ENCODE results near the gene YKT6. TPM values are rescaled to one million over a fixed set of nuclear protein-coding genes. Genes with fewer than 3 reads are reported as not detected.
A peak's percentile ranks its signal among the peaks of the same experiment; 100 is the strongest.

The YKT6 gene
- total and polyA plus RNA-seq, 2 experiments from 2014 or later = 59.8 to 105 TPM

DNA sequence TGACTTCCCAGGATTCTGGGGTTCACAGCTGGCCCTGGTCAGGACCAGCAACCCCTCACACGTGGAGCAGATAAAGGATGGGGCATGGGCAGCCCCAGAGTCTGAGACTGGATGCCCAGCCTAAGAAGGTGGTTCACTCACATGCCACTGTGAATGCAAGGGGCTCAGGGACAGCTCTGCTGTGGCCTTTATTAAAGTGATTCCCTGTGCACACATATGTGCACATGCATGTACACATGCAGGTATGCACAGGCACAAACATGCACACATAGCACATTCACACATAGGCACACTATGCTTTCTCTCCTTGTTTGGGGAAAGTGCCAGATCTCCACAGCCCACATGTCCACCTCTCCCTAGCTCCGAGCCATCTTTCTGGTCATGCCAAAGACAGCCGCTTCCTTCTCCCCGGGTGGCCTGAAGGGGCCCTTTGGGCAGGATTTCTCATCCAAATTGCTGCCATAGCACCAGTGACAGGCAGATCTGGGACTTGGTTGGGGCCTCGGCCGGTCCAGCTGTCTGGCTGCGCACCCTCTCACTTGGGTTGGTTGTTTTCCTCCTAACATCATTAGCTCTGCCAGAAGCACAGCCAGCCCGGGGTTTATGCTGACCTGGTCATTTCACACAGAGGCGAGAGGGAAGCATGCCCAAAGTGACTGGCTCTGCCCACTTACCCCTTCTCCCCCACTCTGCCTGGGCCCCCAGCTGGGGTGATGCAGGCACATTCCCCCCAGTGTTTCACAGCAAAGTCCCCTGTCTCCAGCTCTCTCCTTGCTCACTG lies 13.0 kb upstream of the YKT6 start:
- no peaks in the 10 kb centered on the region for H3K36me3 ChIP-seq
- TF ChIP-seq, protein P1, sequence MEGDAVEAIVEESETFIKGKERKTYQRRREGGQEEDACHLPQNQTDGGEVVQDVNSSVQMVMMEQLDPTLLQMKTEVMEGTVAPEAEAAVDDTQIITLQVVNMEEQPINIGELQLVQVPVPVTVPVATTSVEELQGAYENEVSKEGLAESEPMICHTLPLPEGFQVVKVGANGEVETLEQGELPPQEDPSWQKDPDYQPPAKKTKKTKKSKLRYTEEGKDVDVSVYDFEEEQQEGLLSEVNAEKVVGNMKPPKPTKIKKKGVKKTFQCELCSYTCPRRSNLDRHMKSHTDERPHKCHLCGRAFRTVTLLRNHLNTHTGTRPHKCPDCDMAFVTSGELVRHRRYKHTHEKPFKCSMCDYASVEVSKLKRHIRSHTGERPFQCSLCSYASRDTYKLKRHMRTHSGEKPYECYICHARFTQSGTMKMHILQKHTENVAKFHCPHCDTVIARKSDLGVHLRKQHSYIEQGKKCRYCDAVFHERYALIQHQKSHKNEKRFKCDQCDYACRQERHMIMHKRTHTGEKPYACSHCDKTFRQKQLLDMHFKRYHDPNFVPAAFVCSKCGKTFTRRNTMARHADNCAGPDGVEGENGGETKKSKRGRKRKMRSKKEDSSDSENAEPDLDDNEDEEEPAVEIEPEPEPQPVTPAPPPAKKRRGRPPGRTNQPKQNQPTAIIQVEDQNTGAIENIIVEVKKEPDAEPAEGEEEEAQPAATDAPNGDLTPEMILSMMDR (IDR thresholded peaks at IDR 0.05; ENCODE audit: low read depth, low read length) = no peak
- peaks cover 5% of the 10 kb centered on the region for H3K4me1 ChIP-seq (ENCODE audit: low read depth)
- H3K4me3 ChIP-seq = no peak overlapping the region
- no peaks in the 10 kb centered on the region for H3K27me3 ChIP-seq
- peak overlapping the region; percentile 19 for H3K27ac ChIP-seq
- no peaks in the 10 kb centered on the region for H3K9me3 ChIP-seq (ENCODE audit: low read depth)
- DNase-seq (ENCODE audit: low read depth in 1 of 2, low spot score in 1 of 2) = no peak

- Histone ChIP-seq H3K27ac (peak overlapping the region; percentile 19), H3K4me1 (ENCODE audit: low read depth) (peaks cover 5% of the 10 kb centered on the region), H3K9me3 (ENCODE audit: low read depth) (no peaks in the 10 kb centered on the region), H3K36me3 (no peaks in the 10 kb centered on the region), H3K4me3 (no peak overlapping the region), H3K27me3 (no peaks in the 10 kb centered on the region)
- TF ChIP-seq, protein P1 (IDR thresholded peaks at IDR 0.05; ENCODE audit: low read depth, low read length) = no peak
- DNase-seq (ENCODE audit: low read depth in 1 of 2, low spot score in 1 of 2) = no peak
Observed at GRCh38 chr7:44188480-44189225, 12.1 kb upstream of the YKT6 start.

DNA sequence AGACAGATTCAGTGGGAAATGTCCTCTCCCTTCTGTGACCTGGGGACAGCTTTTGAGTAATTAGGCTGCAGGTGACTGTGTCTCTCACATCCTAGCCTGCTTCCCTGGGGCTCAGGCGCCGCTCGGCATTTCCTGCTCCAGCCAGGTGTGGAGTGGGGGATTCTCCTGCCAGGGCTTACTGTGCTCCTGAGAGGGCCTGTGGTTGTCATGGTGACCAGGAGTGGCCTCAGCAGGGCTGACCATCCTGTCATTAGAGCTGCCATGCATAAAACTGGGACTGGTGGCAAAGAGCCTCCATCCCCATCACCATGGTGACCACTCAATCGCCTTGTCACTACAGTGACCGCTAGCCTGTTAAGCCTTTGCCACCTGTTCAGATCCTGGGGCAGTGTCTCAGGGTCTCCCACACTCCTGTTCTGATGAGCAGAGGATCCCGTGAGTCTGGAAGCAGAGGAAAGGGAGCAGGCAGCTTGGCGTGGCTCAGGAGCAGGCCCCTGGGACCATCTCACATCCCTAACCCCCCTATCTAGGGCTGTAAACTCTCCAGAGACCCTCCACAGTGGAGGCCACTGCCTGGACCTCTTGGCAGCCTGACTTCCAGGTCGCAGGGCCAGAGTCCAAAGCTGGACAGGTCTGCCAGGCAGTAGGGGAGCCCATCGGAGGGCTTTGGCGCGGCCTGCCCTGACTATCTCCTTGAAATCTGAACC lies 11.3 kb upstream of the YKT6 start, which contains the start of gene GCK:
Gene GCK, minus strand, starts transcription at position 154 of the 707 bp plus-strand sequence. CDS start 486 bp downstream, outside the sequence.
- Histone ChIP-seq H3K27ac (peak within 1 kb of the TSS; percentile 19), H3K4me1 (ENCODE audit: low read depth) (peaks cover under 1% of the 10 kb centered on the region), H3K27me3 (no peaks in the 10 kb centered on the region), H3K36me3 (no peaks in the 10 kb centered on the region), H3K9me3 (ENCODE audit: low read depth) (no peaks in the 10 kb centered on the region), H3K4me3 (no peak within 1 kb of the TSS)
- DNase-seq (ENCODE audit: low read depth in 1 of 2, low spot score in 1 of 2) = peak in 1 of 2 donors; percentile 13
- TF ChIP-seq, protein P1 (IDR thresholded peaks at IDR 0.05; ENCODE audit: low read depth, low read length) = no peak

DNA sequence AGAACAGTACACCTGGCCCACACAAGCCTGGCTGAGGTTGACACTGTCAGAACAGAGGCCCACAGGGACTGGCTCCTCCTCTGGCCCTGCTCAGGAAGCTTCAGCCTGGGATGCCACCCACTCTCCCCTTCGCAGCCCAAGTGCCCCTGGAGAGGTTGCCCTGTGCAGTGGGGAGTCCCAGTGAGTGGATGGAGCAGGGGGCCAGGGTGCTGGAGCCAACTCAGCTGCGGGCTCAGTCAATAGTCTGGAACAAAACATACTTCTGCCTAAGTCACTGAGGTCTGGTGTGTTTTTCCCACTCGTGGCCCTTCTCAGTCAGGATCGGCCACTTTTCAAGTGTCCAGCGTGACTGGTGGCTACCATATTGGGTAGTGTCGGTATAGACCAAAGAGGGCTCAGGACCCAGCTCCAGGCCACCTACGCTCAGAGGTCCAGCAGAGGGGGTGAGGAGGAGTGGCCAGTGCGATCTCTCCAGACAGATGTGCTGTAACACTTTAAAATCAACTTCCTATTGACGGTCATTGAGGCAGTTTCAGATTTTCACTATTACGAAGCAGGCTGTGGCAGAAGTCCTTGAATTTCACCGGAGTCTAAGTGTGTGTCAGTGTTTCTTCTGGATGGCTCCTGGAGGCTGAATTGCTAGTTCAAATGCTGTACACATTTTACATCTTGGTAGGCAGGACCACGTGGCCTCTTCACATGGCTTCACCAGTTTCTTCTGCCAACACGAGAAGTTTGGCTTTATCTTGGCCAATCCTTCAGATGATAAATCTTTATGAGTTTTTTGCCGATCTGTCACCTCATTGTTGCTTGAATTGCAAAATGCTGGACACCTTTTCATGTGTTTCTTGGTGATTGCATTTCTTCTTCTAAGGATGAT lies 10.5 kb upstream of the YKT6 start:
- no peak overlapping the region for H3K27ac ChIP-seq
- no peaks in the 10 kb centered on the region for H3K36me3 ChIP-seq
- H3K4me3 ChIP-seq = no peak overlapping the region
- H3K9me3 ChIP-seq (ENCODE audit: low read depth) = no peaks in the 10 kb centered on the region
- DNase-seq (ENCODE audit: low read depth in 1 of 2, low spot score in 1 of 2) = no peak
- TF ChIP-seq, protein P1 (IDR thresholded peaks at IDR 0.05; ENCODE audit: low read depth, low read length) = no peak
- no peaks in the 10 kb centered on the region for H3K27me3 ChIP-seq
- H3K4me1 ChIP-seq (ENCODE audit: low read depth) = no peaks in the 10 kb centered on the region

- Histone ChIP-seq H3K36me3 (no peaks in the 10 kb centered on the region), H3K27ac (no peak overlapping the region), H3K27me3 (no peaks in the 10 kb centered on the region), H3K4me3 (no peak overlapping the region), H3K9me3 (ENCODE audit: low read depth) (no peaks in the 10 kb centered on the region), H3K4me1 (ENCODE audit: low read depth) (no peaks in the 10 kb centered on the region)
- TF ChIP-seq, protein P1 (IDR thresholded peaks at IDR 0.05; ENCODE audit: low read depth, low read length) = no peak
- no peak for DNase-seq (ENCODE audit: low read depth in 1 of 2, low spot score in 1 of 2)
Observed at GRCh38 chr7:44191171-44191570, 9.6 kb upstream of the YKT6 start.
